HEK293 (cell line): ENCODE measurements around the gene GRIN2A.

Experiments
- CTCF ChIA-PET: fragments of 350-600 bp; formaldehyde crosslinking; extraction: SDS; loops from one replicate; lab custom pipeline; 2021; ENCODE audit warnings: antibody characterized with exemption; lab: Yijun Ruan, JAX
- POLR2A ChIA-PET: fragments of 300-600 bp; formaldehyde crosslinking; extraction: SDS; loops from one replicate; lab custom pipeline; 2020; ENCODE audit warnings: antibody characterized with exemption, inconsistent platforms; lab: Yijun Ruan, JAX
- H3K27ac ChIP-seq: fragments of 200-500 bp; sonication (Bioruptor generic); 2 replicates; pipeline ENCODE4 v1.5.1; 2014; ENCODE audit warnings: low read depth, low read length, control low read depth, inconsistent platforms; ENCODE audit errors: extremely low read depth
- H3K36me3 ChIP-seq, 2 experiments: fragments of 200-500 bp in 1 of 2; sonication (Bioruptor generic) in 1 of 2; 1 replicate in 1 of 2; 2 replicates in 1 of 2; pipeline ENCODE4 v1.5.1; 2014 to 2017; ENCODE audit warnings: inconsistent platforms in 2 of 2, low read length in 2 of 2; ENCODE audit not compliant: control insufficient read depth in 2 of 2, insufficient read depth in 1 of 2
- H3K4me1 ChIP-seq: fragments of 200-500 bp; sonication (Bioruptor generic); 2 replicates; pipeline ENCODE4 v1.5.1; 2014; ENCODE audit warnings: mild to moderate bottlenecking, low read length, inconsistent platforms; ENCODE audit not compliant: control insufficient read depth, insufficient read depth
- H3K4me3 ChIP-seq: 2 replicates; pipeline ENCODE4 v1.5.1; 2011; ENCODE audit warnings: low read depth, mild to moderate bottlenecking, control low read depth, low read length, moderate library complexity
- H3K9me3 ChIP-seq: fragments of 200-500 bp; sonication (Bioruptor generic); 2 replicates; pipeline ENCODE4 v1.5.1; 2014; ENCODE audit warnings: low read depth, low read length, inconsistent platforms; ENCODE audit not compliant: control insufficient read depth, insufficient read depth
- CTCF ChIP-seq: fragments of 450-650 bp; formaldehyde crosslinking; IDR thresholded peaks from 2 replicates; pipeline ENCODE4 v1.5.1; 2016; ENCODE audit warnings: missing biosample characterization, missing genetic modification characterization
- ELK4 ChIP-seq: IDR thresholded peaks from 2 replicates; pipeline ENCODE4 v1.6.1; 2011; ENCODE audit warnings: mild to moderate bottlenecking, low read depth, low read length, borderline replicate concordance
- GFI1B ChIP-seq: fragments of 450-650 bp; formaldehyde crosslinking; IDR thresholded peaks from 2 replicates; pipeline ENCODE4 v1.5.1; 2016; ENCODE audit warnings: missing biosample characterization, missing genetic modification characterization
- KLF1 ChIP-seq: fragments of 450-650 bp; formaldehyde crosslinking; IDR thresholded peaks from 2 replicates; pipeline ENCODE4 v1.5.1; 2016; ENCODE audit warnings: missing biosample characterization, missing genetic modification characterization
- PRDM6 ChIP-seq: fragments of 450-650 bp; formaldehyde crosslinking; IDR thresholded peaks from 2 replicates; pipeline ENCODE4 v1.5.1; 2017; ENCODE audit warnings: missing biosample characterization, missing genetic modification characterization
- ZBTB8A ChIP-seq: fragments of 450-650 bp; formaldehyde crosslinking; IDR thresholded peaks from 2 replicates; pipeline ENCODE4 v1.5.1; 2016; ENCODE audit warnings: missing biosample characterization, missing genetic modification characterization
- ZFP37 ChIP-seq: fragments of 450-650 bp; formaldehyde crosslinking; IDR thresholded peaks from 2 replicates; pipeline ENCODE4 v1.5.1; 2016; ENCODE audit warnings: missing biosample characterization, missing genetic modification characterization
- ZNF10 ChIP-seq: fragments of 450-650 bp; formaldehyde crosslinking; IDR thresholded peaks from 2 replicates; pipeline ENCODE4 v1.5.1; 2017; ENCODE audit warnings: missing biosample characterization, missing genetic modification characterization
- ZNF112 ChIP-seq: fragments of 450-650 bp; formaldehyde crosslinking; IDR thresholded peaks from 2 replicates; pipeline ENCODE4 v1.5.0; 2017; ENCODE audit warnings: missing biosample characterization, missing genetic modification characterization
- ZNF169 ChIP-seq: fragments of 450-650 bp; formaldehyde crosslinking; IDR thresholded peaks from 2 replicates; pipeline ENCODE4 v1.5.1; 2016; ENCODE audit warnings: missing biosample characterization, missing genetic modification characterization
- ZNF19 ChIP-seq: fragments of 450-650 bp; formaldehyde crosslinking; IDR thresholded peaks from 2 replicates; pipeline ENCODE4; 2016; ENCODE audit warnings: missing biosample characterization, missing genetic modification characterization, low read depth
- ZNF341 ChIP-seq: fragments of 450-650 bp; formaldehyde crosslinking; IDR thresholded peaks from 2 replicates; pipeline ENCODE4; 2016; ENCODE audit warnings: low read depth, missing biosample characterization, missing genetic modification characterization
- ZNF350 ChIP-seq: fragments of 450-650 bp; formaldehyde crosslinking; IDR thresholded peaks from 2 replicates; pipeline ENCODE4 v1.5.0; 2017; ENCODE audit warnings: missing biosample characterization, mild to moderate bottlenecking, missing genetic modification characterization
- ZNF366 ChIP-seq: fragments of 450-650 bp; formaldehyde crosslinking; conservative IDR thresholded peaks from 2 replicates; pipeline ENCODE4 v1.5.1; 2016; ENCODE audit warnings: missing biosample characterization, missing genetic modification characterization
- ZNF555 ChIP-seq: fragments of 450-650 bp; formaldehyde crosslinking; conservative IDR thresholded peaks from 2 replicates; pipeline ENCODE4 v1.5.1; 2017; ENCODE audit warnings: missing biosample characterization, mild to moderate bottlenecking, missing genetic modification characterization, inconsistent platforms
- ZNF580 ChIP-seq: fragments of 450-650 bp; formaldehyde crosslinking; IDR thresholded peaks from 2 replicates; pipeline ENCODE4 v1.5.1; 2016; ENCODE audit warnings: missing biosample characterization, missing genetic modification characterization
- ZNF624 ChIP-seq: fragments of 450-650 bp; formaldehyde crosslinking; IDR thresholded peaks from 2 replicates; pipeline ENCODE4 v1.5.1; 2017; ENCODE audit warnings: missing biosample characterization, missing genetic modification characterization
- ZNF629 ChIP-seq: fragments of 450-650 bp; formaldehyde crosslinking; IDR thresholded peaks from 2 replicates; pipeline ENCODE4 v1.5.1; 2017; ENCODE audit warnings: missing biosample characterization, missing genetic modification characterization
- ZNF658 ChIP-seq: fragments of 450-650 bp; formaldehyde crosslinking; IDR thresholded peaks from 2 replicates; pipeline ENCODE4; 2016; ENCODE audit warnings: missing biosample characterization, missing genetic modification characterization
- ZNF768 ChIP-seq: fragments of 450-650 bp; formaldehyde crosslinking; IDR thresholded peaks from 2 replicates; pipeline ENCODE4 v1.5.1; 2018; ENCODE audit warnings: missing biosample characterization, mild to moderate bottlenecking, missing genetic modification characterization
- ZNF776 ChIP-seq: fragments of 450-650 bp; formaldehyde crosslinking; IDR thresholded peaks from 2 replicates; pipeline ENCODE4 v1.5.0; 2017; ENCODE audit warnings: missing biosample characterization, missing genetic modification characterization, borderline replicate concordance
- ZSCAN18 ChIP-seq: fragments of 450-650 bp; formaldehyde crosslinking; IDR thresholded peaks from 2 replicates; pipeline ENCODE4 v1.5.1; 2016; ENCODE audit warnings: missing biosample characterization, missing genetic modification characterization

The GRIN2A gene

GRCh38 chr16:9821970-9822369 is 360.3 kb downstream of the GRIN2A start:
- Histone ChIP-seq H3K36me3 (no peaks in the 10 kb centered on the region), H3K4me1 (no peaks in the 10 kb centered on the region), H3K9me3 (no peaks in the 10 kb centered on the region), H3K27ac (no peak overlapping the region)
- no peak for TF ChIP-seq ZBTB8A (tag by site-specific recombination)
- no peak for TF ChIP-seq GFI1B
- TF ChIP-seq ZNF366 (tag by site-specific recombination), result no peak
- no peak for TF ChIP-seq ZNF341 (tag by site-specific recombination)
- no peak for TF ChIP-seq ZNF555 (tag by site-specific recombination)
- no peak for TF ChIP-seq ZNF624 (tag by site-specific recombination)
- TF ChIP-seq ZNF776 (tag by site-specific recombination), result no peak
- TF ChIP-seq ZSCAN18 (tag by site-specific recombination), result no peak
- TF ChIP-seq ZFP37 (tag by site-specific recombination), result no peak
- no peak for TF ChIP-seq CTCF (tag by site-specific recombination)
- TF ChIP-seq ZNF112, result no peak
- no peak for TF ChIP-seq PRDM6 (tag by site-specific recombination)
- no peak for TF ChIP-seq ZNF10
- no peak for TF ChIP-seq ZNF169 (tag by site-specific recombination)
- no peak for TF ChIP-seq ZNF19 (tag by site-specific recombination)
- no peak for TF ChIP-seq ZNF629 (tag by site-specific recombination)
- no peak for TF ChIP-seq ZNF580 (tag by site-specific recombination)
- no peak for TF ChIP-seq KLF1 (tag by site-specific recombination)
- TF ChIP-seq ZNF658 (tag by site-specific recombination), result no peak
- TF ChIP-seq, all 188 proteins: peak for 0
- ChIA-PET POLR2A (no interaction called here), CTCF (no interaction called here)
- no peak overlapping the region for H3K4me3 ChIP-seq

GRCh38 chr16:9821331-9821730 is 360.9 kb downstream of the GRIN2A start:
- Histone ChIP-seq H3K4me3 (no peak overlapping the region), H3K36me3 (no peaks in the 10 kb centered on the region), H3K4me1 (no peaks in the 10 kb centered on the region), H3K27ac (no peak overlapping the region), H3K9me3 (no peaks in the 10 kb centered on the region)
- TF ChIP-seq ZNF350 (tag by site-specific recombination) (no peak), ZNF768 (no peak), ELK4 (no peak)
- ChIA-PET POLR2A (no interaction called here), CTCF (interaction anchor here (0.6 kb wide), 1 partner anchor 360 kb away, joined by 3 read pairs; no protein-coding TSS in a partner anchor)
